K562 (cell line): ENCODE data around the gene MOCS3. TPM values are rescaled to one million over a fixed set of nuclear protein-coding genes. Genes with fewer than 3 reads are reported as not detected.

Experiments used
- CREM ChIP-seq: IDR thresholded peaks from 2 replicates; pipeline ENCODE4 v1.6.1; 2014; ENCODE audit warnings: antibody characterized with exemption, low read depth
- HDAC3 ChIP-seq: fragments of 450-650 bp; IDR thresholded peaks from 2 replicates; pipeline ENCODE4 v1.6.1; 2018; ENCODE audit warnings: borderline replicate concordance, mild to moderate bottlenecking, moderate library complexity; ENCODE audit not compliant: partially characterized antibody
- SRSF1 ChIP-seq: fragments of 200-400 bp; formaldehyde crosslinking; IDR thresholded peaks from 2 replicates; pipeline ENCODE4 v1.6.1; 2017; ENCODE audit warnings: mild to moderate bottlenecking, low read depth, low read length, moderate library complexity
- SRSF3 ChIP-seq: fragments of 200-400 bp; formaldehyde crosslinking; IDR thresholded peaks from 2 replicates; pipeline ENCODE4 v1.6.1; 2016; ENCODE audit warnings: mild to moderate bottlenecking, low read length, moderate library complexity; ENCODE audit not compliant: insufficient read depth
- ZNF583 ChIP-seq: fragments of 250-450 bp; sonication (Bioruptor Pico); IDR thresholded peaks from 2 replicates; pipeline ENCODE4 v1.4.0; 2020
- polyA plus RNA-seq, 8 experiments: library from polyadenylated mRNA; depleted of rRNA in 4 of 8; stranded (reverse) in 5 of 8; unstranded in 3 of 8; fragments of >200 nt; fragmentation: Nextera tagmentation in 2 of 8; fragmentation: Illumina TruSeq in 1 of 8; extraction: Ambion mirVana in 2 of 8; extraction: Trizol in 1 of 8; gene quantifications; 2 replicates each; pipeline versions ENCODE4 v1.2.1 to v1.2.3, GENCODE V29; 2011 to 2014; ENCODE audit warnings: inconsistent platforms in 1 of 8, missing spikeins in 1 of 8
- total RNA-seq, 7 experiments: library from RNA; depleted of rRNA in 6 of 7; stranded (reverse); fragments of >200 nt in 6 of 7; fragmentation: Illumina TruSeq in 2 of 7; extraction: Trizol in 2 of 7; gene quantifications; 2 replicates each; pipeline versions ENCODE4 v1.2.1 to v1.2.3, GENCODE V29; 2011 to 2021; ENCODE audit warnings: low replicate concordance in 1 of 7
- TF ChIP-seq, protein P1 (sequence below), 2 experiments: IDR thresholded peaks in 1 of 2; conservative IDR thresholded peaks in 1 of 2; 2 replicates each; pipeline ENCODE4 v1.6.1; 2016; ENCODE audit warnings: low read depth in 2 of 2, mild to moderate bottlenecking in 1 of 2, missing compliant biosample characterization in 1 of 2, missing genetic modification characterization in 1 of 2, moderate library complexity in 1 of 2
- TF ChIP-seq, protein P2 (sequence below): fragments of 450-650 bp; formaldehyde crosslinking; IDR thresholded peaks from 2 replicates; pipeline ENCODE4 v1.4.0; 2020; ENCODE audit warnings: mild to moderate bottlenecking, moderate library complexity
- TF ChIP-seq, protein P3 (sequence below): fragments of 250-450 bp; sonication (Bioruptor Pico); IDR thresholded peaks from 2 replicates; pipeline ENCODE4 v1.4.0; 2020; ENCODE audit warnings: mild to moderate bottlenecking
- TF ChIP-seq, protein P4 (sequence below): sonication (generic); formaldehyde crosslinking; IDR thresholded peaks from 2 replicates; pipeline ENCODE4 v1.8.1; 2023; ENCODE audit warnings: mild to moderate bottlenecking, missing genetic modification reagents

The MOCS3 gene
- total and polyA plus RNA-seq, 9 of the 15 experiments (the other 6 are each of a cell fraction or from before 2014, with no cell fraction given): 0.70 to 6.2 (median 2.9) TPM

DNA sequence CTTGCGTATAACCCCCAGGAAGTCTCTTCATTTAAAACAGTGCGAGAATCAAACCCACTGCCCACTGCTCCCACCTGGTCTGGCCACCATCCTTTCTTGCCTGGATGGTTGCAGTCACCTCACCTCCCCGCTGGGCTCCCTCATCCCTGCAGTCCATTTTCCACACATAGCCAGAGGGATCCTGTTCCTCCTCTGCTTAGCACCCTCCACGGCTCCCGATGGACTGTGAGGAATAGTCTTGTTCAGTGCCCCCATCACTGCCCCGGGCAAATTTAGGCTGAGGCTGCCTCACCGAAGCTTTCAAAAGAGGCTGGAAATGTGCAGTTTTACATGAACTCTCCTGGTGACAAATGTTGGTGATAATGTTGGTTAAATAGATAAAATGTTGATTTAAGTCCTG lies 46.6 kb downstream of the MOCS3 start (continued):
- TF ChIP-seq, protein P1, sequence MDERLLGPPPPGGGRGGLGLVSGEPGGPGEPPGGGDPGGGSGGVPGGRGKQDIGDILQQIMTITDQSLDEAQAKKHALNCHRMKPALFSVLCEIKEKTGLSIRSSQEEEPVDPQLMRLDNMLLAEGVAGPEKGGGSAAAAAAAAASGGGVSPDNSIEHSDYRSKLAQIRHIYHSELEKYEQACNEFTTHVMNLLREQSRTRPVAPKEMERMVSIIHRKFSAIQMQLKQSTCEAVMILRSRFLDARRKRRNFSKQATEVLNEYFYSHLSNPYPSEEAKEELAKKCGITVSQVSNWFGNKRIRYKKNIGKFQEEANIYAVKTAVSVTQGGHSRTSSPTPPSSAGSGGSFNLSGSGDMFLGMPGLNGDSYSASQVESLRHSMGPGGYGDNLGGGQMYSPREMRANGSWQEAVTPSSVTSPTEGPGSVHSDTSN (CRISPR knock-in tag; IDR thresholded peaks at IDR 0.05; ENCODE audit: low read depth): no peak
- TF ChIP-seq, protein P1 (tag; conservative IDR thresholded peaks at IDR 0.05; ENCODE audit: low read depth): no peak
- TF ChIP-seq, protein P2, sequence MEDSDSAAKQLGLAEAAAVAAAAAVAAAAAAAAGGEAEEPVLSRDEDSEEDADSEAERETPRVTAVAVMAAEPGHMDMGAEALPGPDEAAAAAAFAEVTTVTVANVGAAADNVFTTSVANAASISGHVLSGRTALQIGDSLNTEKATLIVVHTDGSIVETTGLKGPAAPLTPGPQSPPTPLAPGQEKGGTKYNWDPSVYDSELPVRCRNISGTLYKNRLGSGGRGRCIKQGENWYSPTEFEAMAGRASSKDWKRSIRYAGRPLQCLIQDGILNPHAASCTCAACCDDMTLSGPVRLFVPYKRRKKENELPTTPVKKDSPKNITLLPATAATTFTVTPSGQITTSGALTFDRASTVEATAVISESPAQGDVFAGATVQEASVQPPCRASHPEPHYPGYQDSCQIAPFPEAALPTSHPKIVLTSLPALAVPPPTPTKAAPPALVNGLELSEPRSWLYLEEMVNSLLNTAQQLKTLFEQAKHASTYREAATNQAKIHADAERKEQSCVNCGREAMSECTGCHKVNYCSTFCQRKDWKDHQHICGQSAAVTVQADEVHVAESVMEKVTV (CRISPR knock-in tag): no peak
- TF ChIP-seq, protein P3, sequence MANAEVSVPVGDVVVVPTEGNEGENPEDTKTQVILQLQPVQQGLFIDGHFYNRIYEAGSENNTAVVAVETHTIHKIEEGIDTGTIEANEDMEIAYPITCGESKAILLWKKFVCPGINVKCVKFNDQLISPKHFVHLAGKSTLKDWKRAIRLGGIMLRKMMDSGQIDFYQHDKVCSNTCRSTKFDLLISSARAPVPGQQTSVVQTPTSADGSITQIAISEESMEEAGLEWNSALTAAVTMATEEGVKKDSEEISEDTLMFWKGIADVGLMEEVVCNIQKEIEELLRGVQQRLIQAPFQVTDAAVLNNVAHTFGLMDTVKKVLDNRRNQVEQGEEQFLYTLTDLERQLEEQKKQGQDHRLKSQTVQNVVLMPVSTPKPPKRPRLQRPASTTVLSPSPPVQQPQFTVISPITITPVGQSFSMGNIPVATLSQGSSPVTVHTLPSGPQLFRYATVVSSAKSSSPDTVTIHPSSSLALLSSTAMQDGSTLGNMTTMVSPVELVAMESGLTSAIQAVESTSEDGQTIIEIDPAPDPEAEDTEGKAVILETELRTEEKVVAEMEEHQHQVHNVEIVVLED (CRISPR knock-in tag): no peak
- TF ChIP-seq SRSF3 (no peak), SRSF1 (no peak), HDAC3 (no peak), CREM (no peak), ZNF583 (no peak)
- TF ChIP-seq, protein P4, sequence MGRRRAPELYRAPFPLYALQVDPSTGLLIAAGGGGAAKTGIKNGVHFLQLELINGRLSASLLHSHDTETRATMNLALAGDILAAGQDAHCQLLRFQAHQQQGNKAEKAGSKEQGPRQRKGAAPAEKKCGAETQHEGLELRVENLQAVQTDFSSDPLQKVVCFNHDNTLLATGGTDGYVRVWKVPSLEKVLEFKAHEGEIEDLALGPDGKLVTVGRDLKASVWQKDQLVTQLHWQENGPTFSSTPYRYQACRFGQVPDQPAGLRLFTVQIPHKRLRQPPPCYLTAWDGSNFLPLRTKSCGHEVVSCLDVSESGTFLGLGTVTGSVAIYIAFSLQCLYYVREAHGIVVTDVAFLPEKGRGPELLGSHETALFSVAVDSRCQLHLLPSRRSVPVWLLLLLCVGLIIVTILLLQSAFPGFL (CRISPR knock-in tag): no peak
- TF ChIP-seq, all 486 proteins: peak for 0
